Liver (tissue), 3 donors: Measurements from ENCODE around the gene TCF19.

Experiments used
- EGR1 ChIP-seq, 2 donors: IDR thresholded peaks; 2 replicates each; pipeline ENCODE4 v1.6.1; 2016 to 2018; ENCODE audit warnings: antibody characterized with exemption in 2 of 2, low read depth in 2 of 2
- FOXA1 ChIP-seq: IDR thresholded peaks from 2 replicates; pipeline ENCODE4 v1.6.1; 2016; ENCODE audit warnings: antibody characterized with exemption
- JUND ChIP-seq, 2 donors: IDR thresholded peaks; 2 replicates each; pipeline ENCODE4 v1.6.1; 2016; ENCODE audit warnings: antibody characterized with exemption in 2 of 2
- RAD21 ChIP-seq, 2 donors: IDR thresholded peaks; 2 replicates each; pipeline ENCODE4 v1.6.1; 2016; ENCODE audit warnings: antibody characterized with exemption in 2 of 2, mild to moderate bottlenecking in 2 of 2
- TAF1 ChIP-seq: conservative IDR thresholded peaks from 2 replicates; pipeline ENCODE4 v1.6.1; 2016; ENCODE audit warnings: antibody characterized with exemption, mild to moderate bottlenecking
- TF ChIP-seq, protein P1 (sequence below): fragments of 150-350 bp; IDR thresholded peaks from 2 replicates; pipeline ENCODE4 v1.5.1; 2017; ENCODE audit warnings: improper control_type of control experiment, low read depth, low read length; ENCODE audit not compliant: missing input control
- TF ChIP-seq, protein P2 (sequence below): IDR thresholded peaks from 2 replicates; pipeline ENCODE4 v1.6.1; 2016; ENCODE audit warnings: antibody characterized with exemption
- TF ChIP-seq, protein P3 (sequence below): IDR thresholded peaks from 2 replicates; pipeline ENCODE4 v1.6.1; 2016; ENCODE audit warnings: antibody characterized with exemption, mild to moderate bottlenecking
- TF ChIP-seq, protein P4 (sequence below): IDR thresholded peaks from 2 replicates; pipeline ENCODE4 v1.6.1; 2016; ENCODE audit warnings: antibody characterized with exemption
- TF ChIP-seq, protein P5 (sequence below): IDR thresholded peaks from 2 replicates; pipeline ENCODE4 v1.6.1; 2016; ENCODE audit warnings: antibody characterized with exemption
- donor health status: healthy.
- donor health status: healthy.

DNA sequence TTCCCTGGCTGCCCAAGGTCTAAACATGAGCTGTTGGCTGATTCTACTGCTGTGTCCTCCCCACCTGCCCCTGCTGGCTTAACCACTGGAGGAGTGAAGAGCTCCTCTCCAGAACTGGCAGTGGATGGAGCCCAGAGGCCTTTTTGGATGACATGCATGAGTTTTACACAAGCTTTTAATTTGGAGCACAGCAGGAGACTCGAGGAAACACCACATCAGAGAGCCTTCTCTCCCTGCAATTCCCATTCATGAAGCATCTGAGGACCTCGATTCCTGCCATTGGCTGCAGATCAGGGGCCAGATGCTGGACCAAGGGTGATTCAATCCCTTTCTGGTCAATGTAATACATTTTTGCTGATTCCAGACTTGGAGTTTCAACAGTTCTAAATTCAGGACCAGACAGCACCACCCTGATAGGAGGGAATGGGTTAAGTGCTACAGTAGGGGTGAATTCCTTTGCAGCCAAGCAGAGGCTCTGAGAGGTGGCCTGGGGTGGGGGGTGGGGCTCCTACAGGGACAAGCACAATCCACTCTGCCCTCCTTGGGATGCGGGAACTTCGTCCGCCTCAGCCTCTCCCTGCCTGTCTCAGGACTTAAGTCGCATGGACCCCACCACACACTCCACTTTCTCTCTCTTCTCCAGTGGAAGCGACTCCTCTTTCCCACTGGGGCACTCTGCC, 44.4 kb upstream of the TCF19 start:
- TF ChIP-seq, protein P1, sequence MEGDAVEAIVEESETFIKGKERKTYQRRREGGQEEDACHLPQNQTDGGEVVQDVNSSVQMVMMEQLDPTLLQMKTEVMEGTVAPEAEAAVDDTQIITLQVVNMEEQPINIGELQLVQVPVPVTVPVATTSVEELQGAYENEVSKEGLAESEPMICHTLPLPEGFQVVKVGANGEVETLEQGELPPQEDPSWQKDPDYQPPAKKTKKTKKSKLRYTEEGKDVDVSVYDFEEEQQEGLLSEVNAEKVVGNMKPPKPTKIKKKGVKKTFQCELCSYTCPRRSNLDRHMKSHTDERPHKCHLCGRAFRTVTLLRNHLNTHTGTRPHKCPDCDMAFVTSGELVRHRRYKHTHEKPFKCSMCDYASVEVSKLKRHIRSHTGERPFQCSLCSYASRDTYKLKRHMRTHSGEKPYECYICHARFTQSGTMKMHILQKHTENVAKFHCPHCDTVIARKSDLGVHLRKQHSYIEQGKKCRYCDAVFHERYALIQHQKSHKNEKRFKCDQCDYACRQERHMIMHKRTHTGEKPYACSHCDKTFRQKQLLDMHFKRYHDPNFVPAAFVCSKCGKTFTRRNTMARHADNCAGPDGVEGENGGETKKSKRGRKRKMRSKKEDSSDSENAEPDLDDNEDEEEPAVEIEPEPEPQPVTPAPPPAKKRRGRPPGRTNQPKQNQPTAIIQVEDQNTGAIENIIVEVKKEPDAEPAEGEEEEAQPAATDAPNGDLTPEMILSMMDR = no peak
- TF ChIP-seq TAF1 = no peak
- no peak for TF ChIP-seq JUND (IDR thresholded peaks at IDR 0.05)
- TF ChIP-seq, protein P2, sequence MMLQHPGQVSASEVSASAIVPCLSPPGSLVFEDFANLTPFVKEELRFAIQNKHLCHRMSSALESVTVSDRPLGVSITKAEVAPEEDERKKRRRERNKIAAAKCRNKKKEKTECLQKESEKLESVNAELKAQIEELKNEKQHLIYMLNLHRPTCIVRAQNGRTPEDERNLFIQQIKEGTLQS = no peak
- TF ChIP-seq, protein P3, sequence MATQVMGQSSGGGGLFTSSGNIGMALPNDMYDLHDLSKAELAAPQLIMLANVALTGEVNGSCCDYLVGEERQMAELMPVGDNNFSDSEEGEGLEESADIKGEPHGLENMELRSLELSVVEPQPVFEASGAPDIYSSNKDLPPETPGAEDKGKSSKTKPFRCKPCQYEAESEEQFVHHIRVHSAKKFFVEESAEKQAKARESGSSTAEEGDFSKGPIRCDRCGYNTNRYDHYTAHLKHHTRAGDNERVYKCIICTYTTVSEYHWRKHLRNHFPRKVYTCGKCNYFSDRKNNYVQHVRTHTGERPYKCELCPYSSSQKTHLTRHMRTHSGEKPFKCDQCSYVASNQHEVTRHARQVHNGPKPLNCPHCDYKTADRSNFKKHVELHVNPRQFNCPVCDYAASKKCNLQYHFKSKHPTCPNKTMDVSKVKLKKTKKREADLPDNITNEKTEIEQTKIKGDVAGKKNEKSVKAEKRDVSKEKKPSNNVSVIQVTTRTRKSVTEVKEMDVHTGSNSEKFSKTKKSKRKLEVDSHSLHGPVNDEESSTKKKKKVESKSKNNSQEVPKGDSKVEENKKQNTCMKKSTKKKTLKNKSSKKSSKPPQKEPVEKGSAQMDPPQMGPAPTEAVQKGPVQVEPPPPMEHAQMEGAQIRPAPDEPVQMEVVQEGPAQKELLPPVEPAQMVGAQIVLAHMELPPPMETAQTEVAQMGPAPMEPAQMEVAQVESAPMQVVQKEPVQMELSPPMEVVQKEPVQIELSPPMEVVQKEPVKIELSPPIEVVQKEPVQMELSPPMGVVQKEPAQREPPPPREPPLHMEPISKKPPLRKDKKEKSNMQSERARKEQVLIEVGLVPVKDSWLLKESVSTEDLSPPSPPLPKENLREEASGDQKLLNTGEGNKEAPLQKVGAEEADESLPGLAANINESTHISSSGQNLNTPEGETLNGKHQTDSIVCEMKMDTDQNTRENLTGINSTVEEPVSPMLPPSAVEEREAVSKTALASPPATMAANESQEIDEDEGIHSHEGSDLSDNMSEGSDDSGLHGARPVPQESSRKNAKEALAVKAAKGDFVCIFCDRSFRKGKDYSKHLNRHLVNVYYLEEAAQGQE = no peak
- no peak for TF ChIP-seq RAD21 (IDR thresholded peaks at IDR 0.05)
- TF ChIP-seq, protein P4, sequence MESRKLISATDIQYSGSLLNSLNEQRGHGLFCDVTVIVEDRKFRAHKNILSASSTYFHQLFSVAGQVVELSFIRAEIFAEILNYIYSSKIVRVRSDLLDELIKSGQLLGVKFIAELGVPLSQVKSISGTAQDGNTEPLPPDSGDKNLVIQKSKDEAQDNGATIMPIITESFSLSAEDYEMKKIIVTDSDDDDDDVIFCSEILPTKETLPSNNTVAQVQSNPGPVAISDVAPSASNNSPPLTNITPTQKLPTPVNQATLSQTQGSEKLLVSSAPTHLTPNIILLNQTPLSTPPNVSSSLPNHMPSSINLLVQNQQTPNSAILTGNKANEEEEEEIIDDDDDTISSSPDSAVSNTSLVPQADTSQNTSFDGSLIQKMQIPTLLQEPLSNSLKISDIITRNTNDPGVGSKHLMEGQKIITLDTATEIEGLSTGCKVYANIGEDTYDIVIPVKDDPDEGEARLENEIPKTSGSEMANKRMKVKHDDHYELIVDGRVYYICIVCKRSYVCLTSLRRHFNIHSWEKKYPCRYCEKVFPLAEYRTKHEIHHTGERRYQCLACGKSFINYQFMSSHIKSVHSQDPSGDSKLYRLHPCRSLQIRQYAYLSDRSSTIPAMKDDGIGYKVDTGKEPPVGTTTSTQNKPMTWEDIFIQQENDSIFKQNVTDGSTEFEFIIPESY = no peak
- no peak for TF ChIP-seq EGR1 (IDR thresholded peaks at IDR 0.05; ENCODE audit: low read depth in 2 of 2)
- TF ChIP-seq, protein P5, sequence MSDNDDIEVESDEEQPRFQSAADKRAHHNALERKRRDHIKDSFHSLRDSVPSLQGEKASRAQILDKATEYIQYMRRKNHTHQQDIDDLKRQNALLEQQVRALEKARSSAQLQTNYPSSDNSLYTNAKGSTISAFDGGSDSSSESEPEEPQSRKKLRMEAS = no peak
- TF ChIP-seq FOXA1 = no peak
